Left ventricle myocardium inferior (tissue), 1 donor: ENCODE measurements around the gene GREM2. TPM values are rescaled to one million over a fixed set of nuclear protein-coding genes. Genes with fewer than 3 reads are reported as not detected.

Source experiments
- DNase-seq: peaks from one replicate; pipeline ENCODE4 v3.0.0-alpha.2; 2020
- H3K27ac ChIP-seq: fragments of 200-600 bp; replicated peaks from 2 replicates; pipeline ENCODE4 v1.8.0; 2021
- H3K27me3 ChIP-seq: fragments of 200-600 bp; 2 replicates; pipeline ENCODE4 v1.8.0; 2021; ENCODE audit warnings: low read depth
- H3K36me3 ChIP-seq: fragments of 200-600 bp; 2 replicates; pipeline ENCODE4 v1.8.0; 2021
- H3K4me1 ChIP-seq: fragments of 200-600 bp; 2 replicates; pipeline ENCODE4 v1.8.0; 2021
- H3K4me3 ChIP-seq: fragments of 200-600 bp; 2 replicates; pipeline ENCODE4 v1.8.0; 2021; ENCODE audit warnings: mild to moderate bottlenecking, moderate library complexity
- H3K9me3 ChIP-seq: fragments of 200-600 bp; replicated peaks from 2 replicates; pipeline ENCODE4 v1.8.0; 2021
- intact Hi-C: fragments of 100-400 bp; cut with micrococcal nuclease; formaldehyde crosslinking; loops from one replicate; pipeline ENCODE4 v1.11.0; 2022
- total RNA-seq: library from RNA; stranded (reverse); fragmentation: NEBNext Ultra II Directional; extraction: Animal tissue kit (Norgen Biotek cat#: 25700); gene quantifications from one replicate; pipeline ENCODE4 v1.2.1, GENCODE V29; 2021
- TF ChIP-seq, protein P1 (sequence below): fragments of 200-600 bp; IDR thresholded peaks from 2 replicates; pipeline ENCODE4 v1.8.0; 2021; ENCODE audit warnings: antibody characterized with exemption, mild to moderate bottlenecking, borderline replicate concordance
- donor health status: DM: no; HTN: yes; CAD: no; lungs with severe emphysema.

Gene GREM2
- total RNA-seq, 1 donor from 2014 or later: not detected

DNA sequence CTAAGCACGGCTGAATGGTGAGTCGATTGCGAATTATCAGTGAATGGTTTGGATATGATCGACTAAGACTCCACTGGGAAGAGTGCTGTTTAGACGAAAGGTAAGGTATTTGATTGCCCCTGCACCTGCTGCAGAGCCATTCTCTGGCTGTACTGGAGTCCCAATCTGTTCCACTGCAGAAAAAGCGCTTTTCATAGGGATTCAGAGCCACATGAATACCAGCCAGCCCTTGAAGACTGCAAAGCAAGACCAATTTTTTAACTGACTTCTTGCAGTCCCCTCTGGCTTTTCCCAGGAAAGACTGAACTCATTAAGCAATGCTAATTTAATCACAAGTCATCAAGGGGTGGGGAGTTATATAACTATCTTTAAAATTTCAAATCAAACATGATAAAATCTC is 1.3 kb downstream of the GREM2 start:
- TF ChIP-seq, protein P1, sequence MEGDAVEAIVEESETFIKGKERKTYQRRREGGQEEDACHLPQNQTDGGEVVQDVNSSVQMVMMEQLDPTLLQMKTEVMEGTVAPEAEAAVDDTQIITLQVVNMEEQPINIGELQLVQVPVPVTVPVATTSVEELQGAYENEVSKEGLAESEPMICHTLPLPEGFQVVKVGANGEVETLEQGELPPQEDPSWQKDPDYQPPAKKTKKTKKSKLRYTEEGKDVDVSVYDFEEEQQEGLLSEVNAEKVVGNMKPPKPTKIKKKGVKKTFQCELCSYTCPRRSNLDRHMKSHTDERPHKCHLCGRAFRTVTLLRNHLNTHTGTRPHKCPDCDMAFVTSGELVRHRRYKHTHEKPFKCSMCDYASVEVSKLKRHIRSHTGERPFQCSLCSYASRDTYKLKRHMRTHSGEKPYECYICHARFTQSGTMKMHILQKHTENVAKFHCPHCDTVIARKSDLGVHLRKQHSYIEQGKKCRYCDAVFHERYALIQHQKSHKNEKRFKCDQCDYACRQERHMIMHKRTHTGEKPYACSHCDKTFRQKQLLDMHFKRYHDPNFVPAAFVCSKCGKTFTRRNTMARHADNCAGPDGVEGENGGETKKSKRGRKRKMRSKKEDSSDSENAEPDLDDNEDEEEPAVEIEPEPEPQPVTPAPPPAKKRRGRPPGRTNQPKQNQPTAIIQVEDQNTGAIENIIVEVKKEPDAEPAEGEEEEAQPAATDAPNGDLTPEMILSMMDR: no peak
- Histone ChIP-seq H3K27ac (no peak overlapping the region), H3K9me3 (no peaks in the 10 kb centered on the region), H3K4me1 (peaks cover 10% of the 10 kb centered on the region), H3K27me3 (peaks cover 71% of the 10 kb centered on the region), H3K4me3 (no peak overlapping the region), H3K36me3 (no peaks in the 10 kb centered on the region)
- no peak for DNase-seq
- intact Hi-C loops: no loop called here

DNA sequence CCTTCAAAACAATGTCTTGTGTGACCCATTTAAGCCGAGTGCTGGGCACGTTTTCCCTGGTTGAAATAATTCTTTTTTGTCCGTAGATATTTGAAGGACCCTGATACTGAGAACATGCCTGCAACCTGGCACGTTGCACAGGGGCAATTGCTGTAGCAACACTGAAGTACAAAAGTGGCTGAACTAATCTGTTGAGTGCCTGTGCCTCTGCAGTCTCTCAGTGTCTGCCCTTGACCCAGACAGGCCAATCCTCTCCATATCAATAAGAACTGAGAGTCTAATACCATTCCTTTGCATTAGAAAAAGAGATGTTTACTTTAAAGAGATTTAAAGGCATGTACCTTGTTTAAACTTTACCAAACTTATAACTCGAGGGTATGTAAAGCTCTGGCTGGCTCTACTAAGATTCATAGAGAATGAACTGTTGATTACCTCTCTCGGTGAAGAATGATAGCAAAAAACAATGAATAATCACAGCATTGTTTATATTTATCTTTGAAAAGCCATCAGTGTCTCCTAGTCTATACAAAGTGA is 2.4 kb downstream of the GREM2 start:
- no peak overlapping the region for H3K27ac ChIP-seq
- no peaks in the 10 kb centered on the region for H3K9me3 ChIP-seq
- TF ChIP-seq, protein P1: no peak
- DNase-seq: no peak
- H3K4me1 ChIP-seq: peaks cover 10% of the 10 kb centered on the region
- no peak overlapping the region for H3K4me3 ChIP-seq
- no peaks in the 10 kb centered on the region for H3K36me3 ChIP-seq
- intact Hi-C loops: no loop called here
- H3K27me3 ChIP-seq: peaks cover 62% of the 10 kb centered on the region

DNA sequence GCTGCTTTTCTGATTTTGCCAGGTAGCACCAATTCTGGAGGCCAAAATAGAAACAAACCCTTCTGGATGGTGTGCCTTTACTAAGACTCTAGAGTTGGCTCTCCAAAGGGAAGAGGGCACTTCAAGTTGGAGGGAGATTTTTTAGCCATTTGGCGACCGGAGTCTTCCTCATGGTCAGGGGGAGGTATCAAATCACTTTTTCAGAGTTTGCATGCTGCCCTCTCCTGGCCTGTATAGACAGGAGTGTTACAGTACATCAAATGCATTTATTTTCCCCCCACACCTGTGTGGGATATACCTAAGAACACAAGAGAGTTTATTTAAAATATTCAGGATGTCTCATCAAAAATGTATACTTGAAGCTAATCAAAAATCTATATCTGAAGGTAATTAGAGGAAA is 3.2 kb downstream of the GREM2 start:
- H3K4me3 ChIP-seq: no peak overlapping the region
- TF ChIP-seq, protein P1: no peak
- peaks cover 53% of the 10 kb centered on the region for H3K27me3 ChIP-seq
- H3K27ac ChIP-seq: no peak overlapping the region
- H3K36me3 ChIP-seq: no peaks in the 10 kb centered on the region
- intact Hi-C loops: no loop called here
- no peak for DNase-seq
- no peaks in the 10 kb centered on the region for H3K9me3 ChIP-seq
- H3K4me1 ChIP-seq: peaks cover 10% of the 10 kb centered on the region

DNA sequence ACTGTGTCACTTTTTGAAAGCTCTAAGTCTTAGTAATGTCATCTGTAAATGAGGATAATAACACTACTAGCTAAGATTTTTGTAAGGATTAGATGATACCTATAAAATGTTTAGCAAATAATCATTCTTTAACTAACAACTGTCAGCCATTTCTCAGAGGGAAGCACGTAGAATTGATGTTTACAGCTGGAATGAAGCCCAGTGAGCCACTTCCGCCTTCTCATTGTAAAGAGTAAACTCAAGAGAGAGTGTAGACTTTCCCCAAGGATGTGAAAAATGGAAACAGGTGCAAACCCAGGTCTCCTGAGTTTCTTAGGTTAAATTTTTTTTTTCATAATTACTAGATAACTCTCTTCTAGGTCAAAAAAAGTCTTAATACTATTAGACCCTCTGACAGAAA is 4.9 kb downstream of the GREM2 start:
- DNase-seq: no peak
- no peak overlapping the region for H3K27ac ChIP-seq
- TF ChIP-seq, protein P1: no peak

DNA sequence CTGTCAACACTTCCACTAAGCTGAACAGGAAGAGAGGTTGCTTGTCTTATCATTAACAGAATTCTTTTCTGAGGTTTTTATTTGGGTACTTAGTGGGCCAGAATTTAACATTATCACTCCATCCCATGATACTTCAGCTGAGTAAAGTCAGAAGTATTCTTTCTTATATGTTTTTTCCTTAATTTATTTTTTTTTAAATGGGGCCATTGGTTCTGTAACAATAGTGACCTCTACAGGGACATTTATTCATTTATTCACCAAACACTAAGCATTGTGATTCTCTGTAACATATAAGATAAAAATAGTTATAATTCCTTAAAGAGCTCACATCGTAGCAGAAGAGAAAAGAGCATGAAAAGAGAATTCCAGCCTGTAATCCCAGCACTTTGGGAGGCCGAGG is 9.8 kb downstream of the GREM2 start:
- Histone ChIP-seq H3K4me1 (no peaks in the 10 kb centered on the region), H3K4me3 (no peak overlapping the region), H3K9me3 (no peaks in the 10 kb centered on the region), H3K36me3 (no peaks in the 10 kb centered on the region), H3K27ac (no peak overlapping the region), H3K27me3 (peaks cover 1% of the 10 kb centered on the region)
- intact Hi-C loops: no loop called here
- DNase-seq: no peak
- TF ChIP-seq, protein P1: no peak

More for the DNA sequence above, 4.9 kb downstream of the GREM2 start:
- intact Hi-C loops: no loop called here
- Histone ChIP-seq H3K4me3 (no peak overlapping the region), H3K36me3 (no peaks in the 10 kb centered on the region), H3K9me3 (no peaks in the 10 kb centered on the region), H3K4me1 (peaks cover 7% of the 10 kb centered on the region), H3K27me3 (peaks cover 36% of the 10 kb centered on the region)
